ENCODE results near the gene CYS1. TPM values are rescaled to one million over a fixed set of nuclear protein-coding genes. Genes with fewer than 3 reads are reported as not detected.

Gene CYS1
- total and polyA plus RNA-seq, 4 donors = 0.07 to 4.1 (median 1.0) TPM

GRCh38 chr2:10022966-10023662 is 57.1 kb downstream of the CYS1 start:
- Histone ChIP-seq H3K9ac (ENCODE audit: low read depth in 1 of 2, low read length in 2 of 2) (no peak overlapping the region), H3K4me1 (ENCODE audit: control insufficient read depth in 4 of 4, insufficient read depth in 4 of 4, low read length in 3 of 4) (peaks cover 5 to 15% (median 12%) of the 10 kb centered on the region in 4 donors), H3K36me3 (ENCODE audit: control insufficient read depth in 4 of 4, insufficient read depth in 3 of 4, low read depth in 1 of 4, low read length in 3 of 4) (no peaks in the 10 kb centered on the region), H3K27ac (ENCODE audit: low read depth in 1 of 2, low read length in 2 of 2) (no peak overlapping the region), H3K4me3 (ENCODE audit: low read depth in 1 of 3, low read length in 3 of 3) (no peak overlapping the region), H3K27me3 (ENCODE audit: control insufficient read depth in 4 of 4, insufficient read depth in 4 of 4, low read length in 3 of 4) (no peaks in the 10 kb centered on the region), H3K9me3 (ENCODE audit: control insufficient read depth in 4 of 4, low read length in 3 of 4) (no peaks in the 10 kb centered on the region)
- TF ChIP-seq CTCF (IDR thresholded peaks at IDR 0.05; ENCODE audit: low read depth, low read length, missing input control) (peak; percentile 6), RAD21 (IDR thresholded peaks at IDR 0.05) (peak; percentile 53 to 55), REST (IDR thresholded peaks at IDR 0.05) (no peak)
- 92% methylated on average over 10 of the region's 10 CpGs for WGBS
- DNase-seq (ENCODE audit: low spot score) = no peak

GRCh38 chr2:10022445-10022844 is 57.8 kb downstream of the CYS1 start:
- Histone ChIP-seq H3K27ac (ENCODE audit: low read depth in 1 of 2, low read length in 2 of 2) (no peak overlapping the region), H3K4me3 (ENCODE audit: low read depth in 1 of 3, low read length in 3 of 3) (no peak overlapping the region), H3K9ac (ENCODE audit: low read depth in 1 of 2, low read length in 2 of 2) (no peak overlapping the region), H3K27me3 (ENCODE audit: control insufficient read depth in 4 of 4, insufficient read depth in 4 of 4, low read length in 3 of 4) (no peaks in the 10 kb centered on the region), H3K4me1 (ENCODE audit: control insufficient read depth in 4 of 4, insufficient read depth in 4 of 4, low read length in 3 of 4) (peaks cover 9 to 19% (median 14%) of the 10 kb centered on the region in 4 donors), H3K36me3 (ENCODE audit: control insufficient read depth in 4 of 4, insufficient read depth in 3 of 4, low read depth in 1 of 4, low read length in 3 of 4) (no peaks in the 10 kb centered on the region), H3K9me3 (ENCODE audit: control insufficient read depth in 4 of 4, low read length in 3 of 4) (no peaks in the 10 kb centered on the region)
- 94% methylated on average over 4 of the region's 4 CpGs for WGBS
- no peak for TF ChIP-seq FOXA2 (IDR thresholded peaks at IDR 0.05)
- TF ChIP-seq RXRA (IDR thresholded peaks at IDR 0.05) = peak; percentile 65 to 72
- TF ChIP-seq YY1 (IDR thresholded peaks at IDR 0.05) = no peak
- no peak for TF ChIP-seq ZBTB33 (IDR thresholded peaks at IDR 0.05)
- TF ChIP-seq TAF1 (conservative IDR thresholded peaks at IDR 0.05) = no peak
- no peak for TF ChIP-seq REST (IDR thresholded peaks at IDR 0.05)
- TF ChIP-seq CTCF (IDR thresholded peaks at IDR 0.05; ENCODE audit: low read depth, low read length, missing input control) = no peak
- no peak for TF ChIP-seq ATF3 (IDR thresholded peaks at IDR 0.05)
- no peak for TF ChIP-seq JUND (IDR thresholded peaks at IDR 0.05)
- TF ChIP-seq HNF4A (conservative IDR thresholded peaks at IDR 0.05) = no peak
- TF ChIP-seq RAD21 (IDR thresholded peaks at IDR 0.05) = peak in 1 of 2 donors; percentile 29
- peak; percentile 17 for TF ChIP-seq SP1 (IDR thresholded peaks at IDR 0.05)
- no peak for DNase-seq (ENCODE audit: low spot score)

Data from liver (tissue), 9 donors.